Middle frontal gyrus (tissue), 1 donor: ENCODE data around the gene SAPCD2.
A peak's percentile ranks its signal among the peaks of the same experiment; 100 is the strongest.

Source experiments
- DNase-seq: peaks from one replicate; pipeline ENCODE4 v3.0.0-alpha.2; 2015; ENCODE audit warnings: low spot score; ENCODE audit errors: extremely low spot score

The SAPCD2 gene

DNA sequence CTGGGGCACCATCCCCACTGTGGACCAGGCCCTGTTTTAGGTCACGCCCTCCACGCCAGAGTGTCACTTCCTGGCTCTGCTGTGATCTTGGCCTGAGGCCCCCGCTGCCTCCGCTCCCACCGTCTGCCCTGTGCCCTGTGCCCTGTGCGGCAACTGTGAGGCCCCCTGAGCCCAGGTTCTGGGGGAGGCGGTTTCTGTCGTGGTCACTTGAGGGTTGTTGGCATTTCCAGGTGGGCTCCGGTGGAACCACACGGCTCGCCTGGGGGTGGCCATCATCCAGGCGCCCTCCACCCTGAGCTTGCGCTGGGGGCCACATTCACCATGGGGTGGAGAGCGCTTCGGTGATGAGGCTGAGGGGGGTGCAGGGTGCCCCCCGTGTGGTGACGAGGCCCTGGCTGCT, 37.6 kb upstream of the SAPCD2 start:
- DNase-seq, result no peak

DNA sequence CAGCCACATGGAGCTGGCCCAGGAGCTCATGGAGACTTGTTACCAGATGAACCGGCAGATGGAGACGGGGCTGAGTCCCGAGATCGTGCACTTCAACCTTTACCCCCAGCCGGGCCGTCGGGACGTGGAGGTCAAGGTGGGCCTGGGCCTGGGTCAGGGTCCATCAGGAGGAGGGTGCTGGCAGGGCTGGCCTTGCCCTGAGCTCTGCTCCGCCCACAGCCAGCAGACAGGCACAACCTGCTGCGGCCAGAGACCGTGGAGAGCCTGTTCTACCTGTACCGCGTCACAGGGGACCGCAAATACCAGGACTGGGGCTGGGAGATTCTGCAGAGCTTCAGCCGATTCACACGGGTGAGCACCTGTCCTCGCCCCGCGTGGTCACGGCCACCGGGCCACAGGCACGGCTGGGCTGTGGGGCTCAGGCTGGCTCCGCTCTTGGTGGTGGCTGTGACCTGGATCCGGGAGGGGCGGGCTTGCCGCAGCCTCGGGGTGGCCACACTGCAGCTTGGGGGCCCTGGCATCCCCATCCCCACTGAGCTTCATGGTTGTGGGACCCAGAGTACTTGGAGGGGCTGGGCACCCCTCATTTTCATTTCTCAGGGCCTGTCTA, 37.1 kb upstream of the SAPCD2 start:
- no peak for DNase-seq

DNA sequence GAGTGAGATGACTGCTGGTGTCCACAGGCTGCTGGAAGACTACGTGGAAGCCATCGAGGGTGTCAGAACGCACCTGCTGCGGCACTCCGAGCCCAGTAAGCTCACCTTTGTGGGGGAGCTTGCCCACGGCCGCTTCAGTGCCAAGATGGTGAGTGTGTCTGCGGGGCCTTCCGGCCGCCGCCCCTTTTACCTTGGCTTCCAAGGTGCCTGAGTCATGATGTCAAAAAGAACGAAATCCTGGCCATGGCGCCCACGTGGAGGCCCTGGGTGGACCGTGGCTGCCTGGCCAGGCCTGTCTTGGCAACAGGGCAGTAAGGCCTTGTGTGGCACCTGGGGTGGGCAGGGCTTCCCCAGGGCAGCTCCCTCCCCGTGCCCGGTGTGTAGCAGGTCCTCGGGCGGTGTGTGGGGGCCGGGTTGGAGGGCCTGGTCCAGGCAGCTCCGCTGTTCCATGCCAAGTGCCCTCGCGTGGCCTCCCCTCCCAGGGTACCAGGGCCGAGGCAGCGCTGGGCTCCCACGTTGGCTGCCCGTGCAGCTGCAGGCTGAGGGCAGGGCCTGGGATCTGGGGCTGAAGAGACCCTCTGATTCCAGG, 36.4 kb upstream of the SAPCD2 start:
- no peak for DNase-seq

DNA sequence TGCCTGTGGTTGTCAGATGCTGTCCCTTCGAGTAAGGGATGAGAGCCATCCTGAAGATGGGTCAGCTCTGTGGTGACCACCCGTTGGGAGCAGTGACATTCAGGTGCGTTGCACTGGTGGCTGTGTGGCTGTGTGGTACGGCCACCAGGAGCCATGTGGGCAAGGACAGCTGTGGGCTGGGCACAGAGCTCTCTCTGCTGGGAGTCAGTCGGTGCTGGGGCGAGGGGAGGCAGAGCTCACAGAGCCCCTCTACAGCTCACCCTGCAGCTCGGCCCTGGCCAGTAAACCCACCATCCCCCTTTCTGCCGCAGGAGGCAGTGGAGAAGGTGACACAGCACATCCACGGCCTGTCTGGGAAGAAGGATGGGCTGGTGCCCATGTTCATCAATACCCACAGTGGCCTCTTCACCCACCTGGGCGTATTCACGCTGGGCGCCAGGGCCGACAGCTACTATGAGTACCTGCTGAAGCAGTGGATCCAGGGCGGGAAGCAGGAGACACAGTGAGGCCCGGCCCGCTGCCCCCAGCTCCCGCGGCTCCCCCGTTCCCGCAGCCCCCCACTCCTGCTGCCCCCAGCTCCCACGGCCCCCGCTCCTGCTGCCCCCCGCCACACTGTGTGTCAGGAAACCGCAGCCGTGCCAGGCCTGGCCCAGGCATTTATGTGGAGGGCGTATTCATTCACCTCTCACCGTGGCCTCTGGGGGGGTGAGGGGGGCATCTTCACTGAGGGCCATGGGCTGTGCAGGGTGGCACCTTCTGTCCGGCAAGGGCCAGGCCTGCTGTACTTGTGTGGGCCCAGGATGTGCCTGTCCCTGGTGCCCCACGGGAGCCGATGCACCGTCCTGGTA, 35.7 kb upstream of the SAPCD2 start:
- DNase-seq, result no peak

DNA sequence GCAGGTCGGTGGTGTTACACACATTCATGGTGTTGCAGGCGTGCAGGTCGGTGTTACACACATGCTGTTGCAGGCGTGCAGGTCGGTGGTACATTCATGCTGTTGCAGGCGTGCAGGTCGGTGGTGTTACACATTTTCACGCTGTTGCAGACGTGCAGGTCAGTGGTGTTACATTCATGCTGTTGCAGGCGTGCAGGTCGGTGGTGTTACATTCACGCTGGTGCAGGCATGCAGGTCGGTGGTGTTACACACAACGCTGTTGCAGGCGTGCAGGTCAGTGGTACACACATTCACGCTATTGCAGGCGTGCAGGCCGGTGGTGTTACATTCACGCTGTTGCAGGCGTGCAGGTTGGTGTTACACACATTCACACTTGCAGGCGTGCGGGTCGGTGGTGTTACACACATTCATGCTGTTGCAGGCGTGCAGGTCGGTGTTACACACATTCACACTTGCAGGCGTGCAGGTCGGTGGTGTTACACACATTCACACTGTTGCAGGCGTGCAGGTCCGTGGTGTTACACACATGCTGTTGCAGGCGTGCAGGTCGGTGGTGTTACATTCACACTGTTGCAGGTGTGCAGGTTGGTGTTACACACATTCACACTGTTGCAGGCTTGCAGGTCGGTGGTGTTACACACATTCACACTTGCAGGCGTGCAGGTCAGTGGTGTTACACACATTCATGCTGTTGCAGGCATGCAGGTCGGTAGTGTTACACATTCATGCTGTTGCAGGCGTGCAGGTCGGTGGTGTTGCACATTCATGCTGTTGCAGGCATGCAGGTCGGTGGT, 33.0 kb upstream of the SAPCD2 start:
- no peak for DNase-seq

DNA sequence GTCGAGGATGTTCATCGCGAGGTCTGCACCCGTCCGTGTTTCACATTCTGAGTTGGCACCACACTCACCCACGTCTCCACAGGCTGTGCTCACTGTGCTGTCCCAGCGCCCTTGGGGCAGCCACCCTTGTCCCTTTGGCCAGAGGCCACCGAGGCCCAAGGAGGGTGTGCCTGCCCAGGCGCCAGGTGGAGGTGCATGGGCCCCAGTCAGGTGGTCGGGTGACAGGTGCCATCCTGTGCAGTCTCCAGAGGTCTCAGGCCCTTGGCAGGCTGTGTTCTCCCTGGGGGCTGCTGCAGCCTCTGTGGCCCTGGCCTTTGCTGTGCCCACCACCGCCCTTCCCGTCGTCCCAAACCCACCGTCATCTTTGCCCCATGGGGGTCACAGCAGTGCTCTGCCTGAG, 28.9 kb upstream of the SAPCD2 start:
- no peak for DNase-seq

DNA sequence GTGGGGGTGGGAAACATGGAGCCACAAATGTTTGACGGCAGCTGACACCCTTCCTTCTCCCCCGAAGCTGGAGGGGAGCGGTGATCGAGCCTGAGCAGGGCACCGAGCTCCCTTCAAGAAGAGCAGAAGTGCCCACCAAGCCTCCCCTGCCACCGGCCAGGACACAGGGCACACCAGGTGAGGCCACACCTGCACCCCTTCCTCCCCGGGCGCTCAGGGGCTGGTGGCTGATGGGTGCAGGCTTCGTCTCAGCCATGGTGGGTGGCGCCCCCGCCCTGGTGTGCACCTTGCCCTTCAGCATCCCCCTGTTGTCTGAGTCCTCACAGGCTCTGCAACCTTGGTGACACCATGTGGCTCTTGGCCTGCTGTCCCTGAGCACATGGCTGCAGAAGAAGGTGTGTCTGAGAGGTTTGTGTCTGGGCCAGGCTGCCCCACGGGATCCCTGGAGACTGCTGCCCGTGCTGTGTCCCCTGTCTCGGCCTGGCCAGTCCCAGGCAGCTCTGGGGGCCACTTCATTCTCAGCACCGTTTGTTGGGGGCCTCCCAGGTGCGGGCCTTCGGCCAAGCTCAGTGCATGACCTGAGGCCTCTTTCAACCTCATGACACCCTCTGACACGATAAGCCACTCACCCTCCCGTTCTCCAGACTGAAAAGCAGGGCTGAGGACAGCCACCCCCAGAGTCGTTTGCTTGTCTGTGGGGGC, 27.6 kb upstream of the SAPCD2 start:
- no peak for DNase-seq

DNA sequence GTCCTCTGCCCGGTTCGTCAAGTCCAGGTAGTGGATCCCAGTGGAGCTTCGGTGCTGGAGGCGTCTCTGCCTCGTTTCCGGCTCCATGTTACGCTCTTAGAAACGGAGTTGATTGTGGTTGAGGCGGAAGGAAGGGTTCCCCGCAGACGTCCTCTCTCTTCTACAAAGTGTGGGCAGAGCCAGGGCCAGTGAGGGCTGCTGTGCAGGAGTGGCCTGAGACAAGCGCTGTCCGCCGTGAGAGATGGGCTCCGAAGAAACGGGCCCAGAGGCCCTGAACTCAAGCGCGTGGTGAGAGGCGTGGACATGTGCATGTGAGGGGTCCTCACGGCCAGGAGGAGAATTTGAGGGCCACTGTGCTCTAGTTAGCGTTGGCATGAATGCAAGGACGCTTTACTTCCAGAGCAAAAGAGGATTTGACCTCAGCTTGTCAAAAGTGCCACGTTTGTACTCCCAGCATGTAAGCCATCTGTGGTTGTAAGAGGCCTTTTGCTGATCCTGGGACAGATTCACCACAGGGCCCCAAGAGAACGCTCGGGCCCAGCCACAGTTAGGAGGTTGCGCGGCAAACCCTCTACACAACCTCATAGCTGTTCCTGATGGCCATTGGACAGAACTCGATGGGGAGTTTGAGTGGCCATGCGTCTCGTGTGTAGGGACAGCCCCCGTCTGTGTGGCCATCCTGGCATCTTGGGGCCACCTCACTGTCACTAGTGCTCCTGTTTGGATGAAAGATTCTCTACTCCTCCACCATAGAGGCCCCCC, 26.6 kb upstream of the SAPCD2 start:
- DNase-seq, result no peak

DNA sequence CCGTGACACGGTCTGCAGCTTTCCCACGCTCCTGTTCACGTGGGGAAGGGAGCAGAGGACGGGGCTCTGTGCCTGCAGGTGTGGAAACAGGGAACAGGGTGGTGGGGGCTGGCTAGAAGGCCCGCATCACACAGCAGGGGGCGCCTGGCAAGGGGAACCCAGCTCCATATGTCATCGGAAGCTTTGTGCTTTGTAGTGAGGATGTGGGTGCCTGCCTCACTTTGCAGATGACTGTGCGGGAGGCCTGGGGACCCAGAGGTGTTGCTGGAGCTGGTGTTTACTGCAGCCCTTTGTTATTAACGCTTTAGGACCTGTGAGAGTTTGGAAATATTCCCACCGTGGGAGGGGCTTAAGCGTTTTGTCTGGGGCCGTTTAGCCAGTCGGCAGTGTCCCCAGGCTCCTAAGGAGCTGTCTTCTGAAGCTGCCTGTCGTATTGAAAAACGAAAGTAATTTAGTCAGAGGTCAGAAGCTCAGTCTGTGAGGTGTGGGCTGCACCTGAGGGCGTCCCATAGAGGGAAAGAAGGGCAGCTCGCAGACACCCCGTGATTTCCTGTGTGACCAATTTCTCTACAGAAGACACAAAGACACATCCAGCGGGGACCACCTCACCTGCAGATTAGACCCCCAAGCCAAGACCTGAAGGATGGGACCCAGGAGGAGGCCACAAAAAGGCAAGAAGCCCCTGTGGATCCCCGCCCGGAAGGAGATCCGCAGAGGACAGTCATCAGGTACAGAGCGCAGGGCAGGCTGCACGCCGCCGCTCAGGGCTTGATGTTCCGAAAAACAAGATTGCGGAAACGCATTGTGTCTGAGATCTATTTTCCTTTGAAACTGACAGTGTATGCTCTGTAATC, 25.5 kb upstream of the SAPCD2 start:
- no peak for DNase-seq

DNA sequence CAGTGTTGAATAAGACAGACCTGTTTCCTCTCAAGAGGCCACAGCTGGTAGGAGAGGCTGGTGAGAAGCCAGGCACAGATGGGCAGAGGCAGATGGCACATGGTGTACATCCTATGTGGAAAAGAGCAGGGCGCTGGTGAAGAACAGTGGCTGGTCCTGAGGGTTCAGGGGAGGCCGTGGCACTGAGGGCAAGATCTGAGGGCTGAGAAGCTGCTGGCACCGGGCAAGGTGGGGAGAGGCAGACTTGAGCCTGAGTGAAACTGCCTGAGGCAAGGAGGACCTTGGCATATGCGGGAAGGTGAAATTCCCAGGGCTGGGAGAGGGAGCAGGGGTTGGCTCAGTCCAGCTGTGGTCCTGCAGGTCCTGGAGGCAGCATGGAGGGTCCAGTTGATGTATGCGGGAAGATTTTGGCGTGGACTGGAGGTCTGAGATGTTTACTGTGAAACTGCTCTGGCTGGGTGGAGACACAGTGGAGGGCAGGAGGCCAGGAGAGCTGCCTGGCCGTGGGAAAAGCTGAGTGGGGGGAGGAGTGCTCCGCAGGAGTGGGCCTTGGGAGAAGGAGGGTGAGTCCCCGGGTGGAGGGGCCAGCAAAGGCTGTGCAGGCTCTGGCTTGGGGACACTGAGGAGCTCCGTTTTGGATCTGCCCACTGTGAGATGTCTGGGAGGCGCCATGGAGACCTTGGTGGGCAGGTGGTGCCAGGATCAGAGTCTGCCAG, 19.0 kb upstream of the SAPCD2 start:
- no peak for DNase-seq

DNA sequence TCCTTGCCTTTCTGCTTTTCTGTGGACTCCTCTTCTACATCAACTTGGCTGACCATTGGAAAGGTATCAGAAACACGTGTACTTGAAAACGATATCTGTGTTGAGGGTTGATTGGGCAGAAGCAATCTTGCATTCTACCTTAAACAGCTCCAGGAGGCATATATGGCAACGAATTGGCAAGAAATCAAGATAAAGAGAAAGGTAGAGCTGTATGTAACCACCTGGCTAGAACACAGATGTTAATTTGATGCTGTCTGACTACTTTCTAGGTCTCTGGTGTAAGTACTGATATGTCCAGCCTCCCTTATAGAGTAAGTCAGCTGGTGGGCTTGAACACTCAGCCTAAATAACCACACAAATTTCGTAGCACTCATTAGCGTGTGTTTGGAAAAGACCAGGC, 17.8 kb upstream of the SAPCD2 start:
- DNase-seq, result no peak

DNA sequence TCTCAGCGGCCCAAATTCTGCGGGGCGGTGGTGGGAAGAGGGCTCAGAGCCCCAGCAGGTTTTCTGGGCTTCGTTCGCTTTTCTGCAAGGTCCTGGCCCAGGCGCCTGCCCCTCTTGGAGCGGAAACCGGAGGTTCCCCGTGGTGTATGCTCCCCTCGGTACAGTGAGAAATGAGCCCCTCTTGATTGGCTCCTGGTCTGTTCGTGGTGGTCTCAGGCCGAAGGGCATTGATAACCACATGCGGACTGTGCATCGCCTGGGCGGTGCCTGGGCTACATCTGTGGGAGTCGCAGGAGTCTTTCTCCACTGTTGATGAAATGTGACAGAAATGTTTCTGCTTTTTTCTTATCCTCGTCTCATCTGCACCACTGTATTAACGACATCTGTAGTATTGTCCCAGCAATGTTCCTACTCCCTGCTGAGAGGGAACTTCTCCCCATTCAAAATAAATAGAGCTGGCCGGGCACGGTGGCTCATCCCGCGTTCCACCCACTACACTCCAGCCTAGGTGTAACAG, 17.1 kb upstream of the SAPCD2 start:
- no peak for DNase-seq

DNA sequence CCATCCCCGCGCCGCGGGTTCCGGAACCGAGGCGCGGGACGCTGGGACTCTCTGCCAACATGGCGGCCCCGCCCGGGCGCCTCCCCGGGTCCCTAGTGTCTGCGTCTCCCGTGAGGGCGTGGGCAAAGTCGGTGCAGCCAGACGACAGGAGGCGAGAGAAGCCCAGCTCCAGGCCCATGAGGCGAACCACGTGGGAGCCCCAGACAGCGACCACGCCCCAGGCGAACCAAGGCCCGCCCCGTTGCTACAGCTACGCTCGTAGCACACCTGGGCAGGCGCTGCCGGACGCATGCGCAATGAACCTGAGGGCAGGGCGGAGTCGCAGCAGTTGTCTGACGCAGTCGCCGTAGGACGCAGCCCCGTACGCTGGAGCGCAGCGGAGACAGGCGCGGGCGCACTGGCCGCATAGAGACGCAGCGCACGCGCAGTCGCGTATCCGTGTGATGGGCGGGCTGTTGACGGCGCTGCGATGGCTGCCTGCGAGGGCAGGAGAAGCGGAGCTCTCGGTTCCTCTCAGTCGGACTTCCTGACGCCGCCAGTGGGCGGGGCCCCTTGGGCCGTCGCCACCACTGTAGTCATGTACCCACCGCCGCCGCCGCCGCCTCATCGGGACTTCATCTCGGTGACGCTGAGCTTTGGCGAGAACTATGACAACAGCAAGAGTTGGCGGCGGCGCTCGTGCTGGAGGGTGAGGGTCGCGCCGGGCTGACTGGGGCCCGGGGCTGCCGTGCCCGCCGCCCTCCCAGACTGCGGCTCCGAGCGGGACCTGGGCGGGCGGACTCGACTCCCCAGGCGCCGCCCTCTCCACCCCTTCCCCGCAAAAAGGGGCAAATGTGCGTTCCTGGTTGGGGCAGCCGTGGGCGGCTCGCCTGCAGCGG, 16.4 kb upstream of the SAPCD2 start, which contains the start of gene MAN1B1:
MAN1B1 (plus strand) TSS at position 455 of the 878 bp plus-strand sequence; CDS start at position 470, 15 bp downstream.
- peak; percentile 98 for DNase-seq

DNA sequence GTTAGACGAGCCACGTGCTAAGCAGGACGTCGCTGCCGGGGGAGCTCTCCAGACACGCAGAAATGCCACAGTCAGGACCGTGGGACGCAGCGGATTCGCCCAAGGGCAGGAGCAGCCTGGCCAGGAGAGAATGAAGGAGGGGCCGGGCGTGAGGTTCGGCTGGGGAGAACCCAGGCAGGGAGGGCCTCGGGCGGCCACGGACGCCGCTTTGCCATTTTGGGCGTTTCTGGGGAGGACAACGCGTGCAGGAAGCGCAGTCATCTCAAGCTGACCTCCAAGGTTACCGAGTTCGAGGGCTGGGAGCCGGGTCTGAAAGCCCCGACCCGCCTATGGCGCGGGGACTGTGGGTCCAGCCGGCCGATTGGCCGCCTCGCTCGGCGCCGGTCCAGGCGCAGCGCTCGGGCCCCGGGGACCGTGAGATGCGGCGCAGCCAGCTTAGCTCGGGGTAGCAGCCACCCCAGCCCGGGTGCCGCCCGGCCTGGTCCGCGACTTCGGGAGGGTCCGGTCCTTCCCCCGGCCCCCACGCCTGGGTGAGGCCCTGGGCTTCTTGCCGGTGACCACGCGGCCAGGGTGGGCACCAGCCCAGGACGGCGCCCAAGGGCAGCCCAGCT, 15.7 kb upstream of the SAPCD2 start:
- no peak for DNase-seq

DNA sequence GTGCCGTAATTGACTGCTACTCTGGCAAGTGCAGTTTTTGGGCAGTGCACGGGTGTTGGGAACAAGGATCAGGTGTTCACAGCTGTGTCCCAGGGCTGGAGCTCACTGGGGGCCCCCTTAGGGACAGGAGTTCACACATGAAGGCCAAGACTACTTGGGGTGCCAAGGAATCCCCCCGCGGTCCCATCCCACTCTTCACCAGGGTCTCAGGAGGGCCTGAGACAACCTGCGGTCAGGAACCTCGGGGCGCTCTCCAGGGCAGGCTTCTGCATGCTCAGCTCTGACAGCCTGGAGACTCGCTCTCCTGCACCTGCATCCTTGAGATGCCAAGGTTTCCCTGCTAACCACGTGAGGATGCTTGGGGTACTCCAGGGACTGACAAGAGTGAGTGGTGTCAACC, 14.2 kb upstream of the SAPCD2 start:
- no peak for DNase-seq

DNA sequence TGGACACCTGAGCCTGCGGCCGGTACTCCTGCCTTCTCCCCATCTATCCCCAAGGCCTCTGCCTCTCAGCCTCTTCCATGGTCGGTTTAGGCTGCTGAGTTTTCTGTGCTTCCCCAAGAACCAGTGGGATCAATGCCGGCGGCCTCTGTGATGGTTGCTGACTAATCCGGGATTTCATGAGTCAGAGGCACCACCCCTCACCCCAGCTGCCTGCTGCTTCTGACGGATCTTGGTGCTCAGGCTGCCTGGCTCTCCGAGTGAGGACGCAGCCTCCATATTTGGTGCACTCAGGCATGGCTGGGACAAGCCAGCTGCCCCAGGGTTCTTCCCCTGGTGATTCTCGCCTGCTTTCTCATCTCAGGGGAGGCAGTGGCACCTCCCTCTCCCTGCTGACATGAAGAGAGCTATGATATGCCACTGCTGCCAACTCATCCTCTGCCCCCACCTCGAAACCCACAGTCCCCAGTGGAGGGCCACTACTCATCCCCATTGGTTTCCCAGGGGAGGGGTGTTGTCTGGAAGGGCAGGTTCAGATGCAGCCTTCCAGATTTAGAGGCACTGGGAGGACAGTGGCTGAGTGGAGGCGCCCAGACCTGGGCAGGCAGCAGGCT, 13.1 kb upstream of the SAPCD2 start:
- DNase-seq, result peak; percentile 27

DNA sequence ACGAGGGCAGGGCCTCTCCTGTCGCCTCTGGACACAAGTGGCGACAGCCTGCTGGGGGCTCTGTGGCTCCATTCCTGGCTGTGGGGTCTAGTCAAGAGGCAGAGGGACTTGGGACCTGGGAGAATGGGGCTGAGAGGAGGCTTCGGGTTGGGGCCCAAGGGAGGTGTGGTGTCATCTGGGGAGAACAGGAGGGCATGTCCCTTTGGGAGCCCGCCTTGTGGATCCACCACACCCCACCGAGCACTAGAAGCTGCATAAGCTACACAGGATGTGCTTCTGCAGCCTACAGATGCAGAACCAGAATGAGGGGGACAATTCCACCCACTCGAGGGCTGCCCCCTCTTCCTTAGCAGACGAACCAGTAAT, 12.6 kb upstream of the SAPCD2 start:
- no peak for DNase-seq
